Loucy (cell line): ENCODE data around the gene SH3PXD2A.

Source experiments
- H2AFZ ChIP-seq: fragments of 200-600 bp; sonication (generic); 2 replicates; pipeline ENCODE4 v1.6.0; 2016; ENCODE audit warnings: antibody characterized with exemption, mild to moderate bottlenecking, low read length, moderate library complexity
- H3F3A ChIP-seq: fragments of 200-600 bp; 2 replicates; pipeline ENCODE4 v1.6.0; 2016; ENCODE audit warnings: antibody characterized with exemption, low read depth, mild to moderate bottlenecking
- H3K27me3 ChIP-seq: fragments of 200-600 bp; sonication (generic); 2 replicates; pipeline ENCODE4 v1.6.1; 2014; ENCODE audit warnings: low read length, mild to moderate bottlenecking; ENCODE audit not compliant: insufficient read depth, poor library complexity, severe bottlenecking
- H3K36me3 ChIP-seq: fragments of 200-600 bp; sonication (generic); 2 replicates; pipeline ENCODE4 v1.6.1; 2016; ENCODE audit warnings: low read length; ENCODE audit not compliant: insufficient read depth
- H3K4me1 ChIP-seq: fragments of 200-600 bp; sonication (generic); 2 replicates; pipeline ENCODE4 v1.5.1; 2014; ENCODE audit warnings: low read length, mild to moderate bottlenecking; ENCODE audit not compliant: insufficient read depth, poor library complexity, severe bottlenecking
- H3K4me2 ChIP-seq: fragments of 200-600 bp; sonication (generic); 2 replicates; pipeline ENCODE4 v1.6.0; 2014; ENCODE audit warnings: antibody characterized with exemption, low read length, low read depth, mild to moderate bottlenecking; ENCODE audit not compliant: poor library complexity, severe bottlenecking
- H3K4me3 ChIP-seq: fragments of 200-600 bp; sonication (generic); 2 replicates; pipeline ENCODE4 v1.5.1; 2014; ENCODE audit warnings: low read length, mild to moderate bottlenecking, mixed read lengths; ENCODE audit not compliant: poor library complexity, severe bottlenecking
- H3K79me2 ChIP-seq: fragments of 200-600 bp; sonication (generic); 2 replicates; pipeline ENCODE4 v1.6.1; 2014; ENCODE audit warnings: low read length; ENCODE audit not compliant: insufficient read depth
- H3K9ac ChIP-seq: fragments of 200-600 bp; sonication (generic); 2 replicates; pipeline ENCODE4 v1.6.0; 2014; ENCODE audit warnings: mild to moderate bottlenecking, low read depth, low read length, moderate library complexity; ENCODE audit not compliant: poor library complexity, severe bottlenecking
- H3K9me2 ChIP-seq: fragments of 200-600 bp; sonication (generic); replicated peaks from 2 replicates; pipeline ENCODE4 v1.6.1; 2016; ENCODE audit warnings: low read depth, low read length, mixed read lengths
- H3K9me3 ChIP-seq: fragments of 200-600 bp; sonication (generic); 2 replicates; pipeline ENCODE4 v1.6.1; 2014; ENCODE audit warnings: mild to moderate bottlenecking, antibody characterized with exemption, low read length, low read depth; ENCODE audit not compliant: insufficient read depth
- H4K20me1 ChIP-seq: fragments of 200-600 bp; sonication (generic); 2 replicates; pipeline ENCODE4 v1.6.0; 2014; ENCODE audit warnings: antibody characterized with exemption, low read length, mild to moderate bottlenecking; ENCODE audit not compliant: insufficient read depth, poor library complexity, severe bottlenecking
- CTCF ChIP-seq: fragments of 200-600 bp; sonication (generic); conservative IDR thresholded peaks from 2 replicates; pipeline ENCODE4 v1.5.1; 2014; ENCODE audit warnings: mild to moderate bottlenecking, antibody characterized with exemption, low read length
- EZH2phosphoT487 ChIP-seq: fragments of 200-600 bp; IDR thresholded peaks from 2 replicates; pipeline ENCODE4 v1.6.1; 2018; ENCODE audit warnings: antibody characterized with exemption, mild to moderate bottlenecking, moderate library complexity, borderline replicate concordance

Gene SH3PXD2A

GRCh38 chr10:103548006-103548405 lies 307.4 kb downstream of the SH3PXD2A start:
- H2AFZ ChIP-seq = no peak overlapping the region
- no peak for TF ChIP-seq CTCF
- no peak for TF ChIP-seq EZH2phosphoT487
- H4K20me1 ChIP-seq = no peaks in the 10 kb centered on the region
- no peaks in the 10 kb centered on the region for H3K9me3 ChIP-seq
- H3K4me3 ChIP-seq = no peak overlapping the region
- no peaks in the 10 kb centered on the region for H3K79me2 ChIP-seq
- no peaks in the 10 kb centered on the region for H3K9me2 ChIP-seq
- no peaks in the 10 kb centered on the region for H3F3A ChIP-seq
- H3K27me3 ChIP-seq = no peaks in the 10 kb centered on the region
- H3K36me3 ChIP-seq = no peaks in the 10 kb centered on the region
- no peak overlapping the region for H3K9ac ChIP-seq
- H3K4me1 ChIP-seq = peaks cover 6% of the 10 kb centered on the region
- H3K4me2 ChIP-seq = no peak overlapping the region

GRCh38 chr10:103547391-103547946 lies 307.9 kb downstream of the SH3PXD2A start:
- no peaks in the 10 kb centered on the region for H3K27me3 ChIP-seq

GRCh38 chr10:103546401-103546800 lies 309.0 kb downstream of the SH3PXD2A start:
- Histone ChIP-seq H3F3A (no peaks in the 10 kb centered on the region), H4K20me1 (no peaks in the 10 kb centered on the region), H3K36me3 (no peaks in the 10 kb centered on the region), H3K9me3 (no peaks in the 10 kb centered on the region), H3K4me3 (no peak overlapping the region), H3K4me2 (no peak overlapping the region), H3K9ac (no peak overlapping the region), H3K27me3 (no peaks in the 10 kb centered on the region), H3K79me2 (no peaks in the 10 kb centered on the region), H3K9me2 (no peaks in the 10 kb centered on the region), H3K4me1 (peaks cover 11% of the 10 kb centered on the region), H2AFZ (no peak overlapping the region)
- TF ChIP-seq CTCF (no peak), EZH2phosphoT487 (no peak)

More at GRCh38 chr10:103547391-103547946, 307.9 kb downstream of the SH3PXD2A start:
- Histone ChIP-seq H3K4me1 (peaks cover 9% of the 10 kb centered on the region), H3K4me2 (no peak overlapping the region), H3K9ac (no peak overlapping the region), H3K79me2 (no peaks in the 10 kb centered on the region), H2AFZ (no peak overlapping the region), H3K36me3 (no peaks in the 10 kb centered on the region), H3F3A (no peaks in the 10 kb centered on the region), H3K4me3 (no peak overlapping the region), H3K9me2 (no peaks in the 10 kb centered on the region), H4K20me1 (no peaks in the 10 kb centered on the region), H3K9me3 (no peaks in the 10 kb centered on the region)
- TF ChIP-seq EZH2phosphoT487 (no peak), CTCF (no peak)
